CD14-positive monocyte (primary cell): ENCODE measurements around the gene CSN3. TPM values are rescaled to one million over a fixed set of nuclear protein-coding genes. Genes with fewer than 3 reads are reported as not detected.

ENCODE experiments used
- DNase-seq, 3 donors: peaks; one replicate each; pipeline ENCODE4 v3.0.0-alpha.2; 2011 to 2022
- H2AFZ ChIP-seq: 2 replicates; pipeline ENCODE4 v1.6.0; 2012; ENCODE audit warnings: mild to moderate bottlenecking, low read depth, low read length, inconsistent platforms; ENCODE audit not compliant: insufficient read depth, poor library complexity, severe bottlenecking
- H3K27ac ChIP-seq, 2 donors: 1 replicate in 1 of 2; 2 replicates in 1 of 2; pipeline ENCODE4 v1.5.1; 2012 to 2013; ENCODE audit warnings: low read length in 2 of 2, control low read depth in 1 of 2, inconsistent platforms in 1 of 2, low read depth in 1 of 2, mild to moderate bottlenecking in 1 of 2
- H3K27me3 ChIP-seq, 2 donors: one replicate each; pipeline versions ENCODE4 v1.6.0 to v1.6.1; 2011 to 2013; ENCODE audit warnings: low read length in 2 of 2; ENCODE audit not compliant: control insufficient read depth in 2 of 2, insufficient read depth in 2 of 2
- H3K36me3 ChIP-seq, 2 donors: replicated peaks in 1 of 2; 1 replicate in 1 of 2; 2 replicates in 1 of 2; pipeline versions ENCODE4 v1.5.1 to v1.6.1; 2012 to 2013; ENCODE audit warnings: low read length in 2 of 2, control low read depth in 1 of 2, inconsistent platforms in 1 of 2, mild to moderate bottlenecking in 1 of 2; ENCODE audit not compliant: insufficient read depth in 2 of 2, control insufficient read depth in 1 of 2
- H3K4me1 ChIP-seq, 2 donors: 1 replicate in 1 of 2; 2 replicates in 1 of 2; pipeline versions ENCODE4 v1.5.1 to v1.6.1; 2012 to 2013; ENCODE audit warnings: low read length in 2 of 2, control low read depth in 1 of 2, inconsistent platforms in 1 of 2, mild to moderate bottlenecking in 1 of 2, moderate library complexity in 1 of 2; ENCODE audit not compliant: insufficient read depth in 2 of 2, control insufficient read depth in 1 of 2
- H3K4me2 ChIP-seq: replicated peaks from 2 replicates; pipeline ENCODE3; 2012; ENCODE audit warnings: low read length, moderate library complexity, mild to moderate bottlenecking; ENCODE audit not compliant: poor library complexity, severe bottlenecking; ENCODE audit errors: extremely low read depth
- H3K4me3 ChIP-seq, 3 experiments: fragments of 200-600 bp in 1 of 3; sonication (generic) in 1 of 3; replicated peaks in 1 of 3; 1 replicate in 2 of 3; 2 replicates in 1 of 3; pipeline ENCODE4 v1.5.1; 2011 to 2013; ENCODE audit warnings: low read length in 3 of 3, mild to moderate bottlenecking in 3 of 3, control low read depth in 2 of 3, low read depth in 2 of 3, inconsistent platforms in 1 of 3, moderate library complexity in 1 of 3
- H3K79me2 ChIP-seq: 2 replicates; pipeline ENCODE4 v1.6.0; 2012; ENCODE audit warnings: mild to moderate bottlenecking, control low read depth, inconsistent platforms, low read length, moderate library complexity; ENCODE audit not compliant: insufficient read depth
- H3K9ac ChIP-seq: 2 replicates; pipeline ENCODE4 v1.6.0; 2017; ENCODE audit warnings: low read length, mild to moderate bottlenecking; ENCODE audit not compliant: insufficient read depth, poor library complexity, severe bottlenecking
- H3K9me3 ChIP-seq, 2 donors: replicated peaks in 1 of 2; 1 replicate in 1 of 2; 2 replicates in 1 of 2; pipeline versions ENCODE4 v1.5.1 to v1.6.1; 2012 to 2013; ENCODE audit warnings: low read length in 2 of 2, control low read depth in 1 of 2; ENCODE audit not compliant: control insufficient read depth in 1 of 2, insufficient read depth in 1 of 2
- H4K20me1 ChIP-seq: 2 replicates; pipeline ENCODE4 v1.6.0; 2012; ENCODE audit warnings: mild to moderate bottlenecking, low read length, control low read depth, moderate library complexity; ENCODE audit not compliant: insufficient read depth
- H3K27ac Mint-ChIP-seq, 7 donors: one replicate each; pipeline ENCODE4 v1.8.0; 2020; ENCODE audit warnings: mild to moderate bottlenecking in 7 of 7, mixed read lengths in 7 of 7, moderate library complexity in 6 of 7, inconsistent platforms in 2 of 7
- H3K27me3 Mint-ChIP-seq, 3 donors: one replicate each; pipeline ENCODE4 v1.8.0; 2021 to 2022; ENCODE audit warnings: low read depth in 3 of 3, mild to moderate bottlenecking in 3 of 3, mixed read lengths in 3 of 3, moderate library complexity in 3 of 3, inconsistent platforms in 1 of 3
- H3K36me3 Mint-ChIP-seq, 2 donors: one replicate each; pipeline ENCODE4 v1.8.0; 2020; ENCODE audit warnings: mixed read lengths in 2 of 2, inconsistent platforms in 1 of 2, mild to moderate bottlenecking in 1 of 2
- H3K4me1 Mint-ChIP-seq: one replicate; pipeline ENCODE4 v1.8.0; 2020; ENCODE audit warnings: mild to moderate bottlenecking, mixed read lengths
- H3K4me3 Mint-ChIP-seq, 2 donors: one replicate each; pipeline ENCODE4 v1.8.0; 2020; ENCODE audit warnings: mild to moderate bottlenecking in 2 of 2, mixed read lengths in 2 of 2, moderate library complexity in 1 of 2
- H3K9me3 Mint-ChIP-seq, 7 donors: one replicate each; pipeline ENCODE4 v1.8.0; 2020 to 2022; ENCODE audit warnings: mixed read lengths in 7 of 7, mild to moderate bottlenecking in 6 of 7, moderate library complexity in 6 of 7, inconsistent platforms in 2 of 7
- WGBS: methylation state at CpG from one replicate; pipeline ENCODE4 v1.1.5; 2013; ENCODE audit warnings: missing lambda C conversion rate; ENCODE audit not compliant: insufficient coverage; 5-methylcytosine and 5-hydroxymethylcytosine counted together
- intact Hi-C, 2 donors: fragments of 100-400 bp; cut with micrococcal nuclease; formaldehyde crosslinking; loops; one replicate each; pipeline versions ENCODE4 v1.15.0 to v1.15.1; 2023
- polyA plus RNA-seq, 3 donors: library from polyadenylated mRNA; depleted of rRNA in 1 of 3; unstranded in 2 of 3; stranded (reverse) in 1 of 3; fragments of 300-500 nt in 2 of 3; fragments of >200 nt in 1 of 3; fragmentation: Illumina TruSeq in 2 of 3; gene quantifications; 1 replicate in 2 of 3; 2 replicates in 1 of 3; pipeline ENCODE4 v1.2.3, GENCODE V29; 2012 to 2021
- TF ChIP-seq, protein P1 (sequence below): fragments of 200-600 bp; IDR thresholded peaks from one replicate; pipeline ENCODE4 v1.8.0; 2022; ENCODE audit warnings: antibody characterized with exemption, mild to moderate bottlenecking

Gene CSN3
- polyA plus RNA-seq, 3 donors: not detected

DNA sequence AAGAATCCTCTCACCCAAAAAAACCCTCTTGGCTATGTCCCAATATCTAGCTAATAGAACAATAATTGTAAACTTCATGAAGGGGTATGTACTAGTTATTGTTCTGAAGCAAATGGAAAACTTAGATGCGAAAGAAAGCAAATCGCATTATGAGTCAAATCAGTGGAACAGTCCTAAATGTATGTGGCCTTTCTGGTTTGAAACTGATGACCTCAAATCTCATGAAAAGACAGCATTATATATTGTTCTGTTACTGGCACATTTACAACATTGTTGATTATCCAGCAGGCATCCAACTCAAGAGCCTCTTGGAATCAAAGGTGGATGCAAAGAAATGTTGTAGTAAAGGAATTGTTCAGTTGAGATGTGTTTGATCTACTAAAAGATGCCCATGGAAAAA is 34.7 kb downstream of the CSN3 start:
- Mint-ChIP-seq H3K36me3 (no peaks in the 10 kb centered on the region), H3K27ac (no peak overlapping the region), H3K4me1 (no peaks in the 10 kb centered on the region), H3K27me3 (peaks cover 0 to 2% (median 0%) of the 10 kb centered on the region in 3 donors), H3K4me3 (no peak overlapping the region), H3K9me3 (peaks cover 0 to 2% (median 0%) of the 10 kb centered on the region in 7 donors)
- Histone ChIP-seq H3K4me3 (no peak overlapping the region), H4K20me1 (no peaks in the 10 kb centered on the region), H3K27me3 (no peaks in the 10 kb centered on the region), H3K4me1 (no peaks in the 10 kb centered on the region), H3K79me2 (no peaks in the 10 kb centered on the region), H3K36me3 (no peaks in the 10 kb centered on the region), H3K9ac (no peak overlapping the region), H3K27ac (no peak overlapping the region), H3K4me2 (no peak overlapping the region), H3K9me3 (no peaks in the 10 kb centered on the region), H2AFZ (no peak overlapping the region)
- intact Hi-C loops: no loop called here
- no peak for DNase-seq
- WGBS: no CpG with 5 or more reads among the region's 2 CpGs
- TF ChIP-seq, protein P1, sequence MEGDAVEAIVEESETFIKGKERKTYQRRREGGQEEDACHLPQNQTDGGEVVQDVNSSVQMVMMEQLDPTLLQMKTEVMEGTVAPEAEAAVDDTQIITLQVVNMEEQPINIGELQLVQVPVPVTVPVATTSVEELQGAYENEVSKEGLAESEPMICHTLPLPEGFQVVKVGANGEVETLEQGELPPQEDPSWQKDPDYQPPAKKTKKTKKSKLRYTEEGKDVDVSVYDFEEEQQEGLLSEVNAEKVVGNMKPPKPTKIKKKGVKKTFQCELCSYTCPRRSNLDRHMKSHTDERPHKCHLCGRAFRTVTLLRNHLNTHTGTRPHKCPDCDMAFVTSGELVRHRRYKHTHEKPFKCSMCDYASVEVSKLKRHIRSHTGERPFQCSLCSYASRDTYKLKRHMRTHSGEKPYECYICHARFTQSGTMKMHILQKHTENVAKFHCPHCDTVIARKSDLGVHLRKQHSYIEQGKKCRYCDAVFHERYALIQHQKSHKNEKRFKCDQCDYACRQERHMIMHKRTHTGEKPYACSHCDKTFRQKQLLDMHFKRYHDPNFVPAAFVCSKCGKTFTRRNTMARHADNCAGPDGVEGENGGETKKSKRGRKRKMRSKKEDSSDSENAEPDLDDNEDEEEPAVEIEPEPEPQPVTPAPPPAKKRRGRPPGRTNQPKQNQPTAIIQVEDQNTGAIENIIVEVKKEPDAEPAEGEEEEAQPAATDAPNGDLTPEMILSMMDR: no peak

DNA sequence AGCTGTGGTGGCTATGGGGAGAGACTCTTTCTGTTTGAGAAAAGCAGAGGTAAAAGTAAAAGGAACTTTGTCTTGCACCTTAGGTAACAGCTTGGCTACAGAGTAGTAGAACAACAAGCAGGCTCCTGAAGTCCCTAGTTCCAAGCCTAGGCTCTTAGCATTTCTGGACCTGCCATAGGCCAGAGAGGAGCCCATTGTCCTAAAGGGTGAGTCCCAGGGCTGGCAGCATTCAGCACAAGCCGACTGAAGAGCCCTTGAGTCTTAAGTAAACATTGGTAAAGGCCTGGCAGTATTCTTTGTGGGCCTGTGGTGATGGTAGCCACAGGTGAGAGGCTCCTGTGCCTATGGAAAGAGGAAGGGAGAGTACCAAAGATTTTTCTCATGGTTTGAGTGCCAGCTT is 38.2 kb downstream of the CSN3 start:
- no peaks in the 10 kb centered on the region for H3K36me3 Mint-ChIP-seq
- H3K4me3 ChIP-seq: no peak overlapping the region
- H4K20me1 ChIP-seq: no peaks in the 10 kb centered on the region
- no peak overlapping the region for H3K9ac ChIP-seq
- no peak overlapping the region for H3K4me3 Mint-ChIP-seq
- H3K4me1 Mint-ChIP-seq: no peaks in the 10 kb centered on the region
- no peak overlapping the region for H2AFZ ChIP-seq
- no peaks in the 10 kb centered on the region for H3K4me1 ChIP-seq
- H3K79me2 ChIP-seq: no peaks in the 10 kb centered on the region
- WGBS: 50% methylated on average over 1 of the region's 1 CpG
- H3K27me3 Mint-ChIP-seq: no peaks in the 10 kb centered on the region
- TF ChIP-seq, protein P1: no peak
- H3K27ac Mint-ChIP-seq: no peak overlapping the region
- no peak for DNase-seq
- H3K27me3 ChIP-seq: no peaks in the 10 kb centered on the region
- no peak overlapping the region for H3K27ac ChIP-seq
- intact Hi-C loops: no loop called here
- peaks cover 0 to 2% (median 0%) of the 10 kb centered on the region in 7 donors for H3K9me3 Mint-ChIP-seq
- no peaks in the 10 kb centered on the region for H3K36me3 ChIP-seq
- H3K4me2 ChIP-seq: no peak overlapping the region
- H3K9me3 ChIP-seq: no peaks in the 10 kb centered on the region
